PC-9 (cell line): ENCODE results near the gene SYCE3. TPM values are rescaled to one million over a fixed set of nuclear protein-coding genes. Genes with fewer than 3 reads are reported as not detected.
A peak's percentile ranks its signal among the peaks of the same experiment; 100 is the strongest.

Source experiments
- BruUV-seq: library from RNA; stranded (reverse); fragments of 400-500 nt; replicated peaks from 2 replicates; lab custom pipeline; 2021; lab: Mats Ljungman, UMichigan
- CTCF ChIA-PET: fragments of 300-600 bp; sonication (Branson Sonifier 250); formaldehyde crosslinking; loops from one replicate; lab custom pipeline; 2022; ENCODE audit warnings: antibody characterized with exemption; lab: Charles Lee
- POLR2A ChIA-PET: fragments of 300-600 bp; sonication (Branson Sonifier 250); formaldehyde crosslinking; loops from one replicate; lab custom pipeline; 2022; ENCODE audit warnings: antibody characterized with exemption; ENCODE audit not compliant: unreplicated experiment; lab: Charles Lee
- DNase-seq, 2 experiments: peaks; one replicate each; pipeline versions ENCODE4 v3.0.0 to v3.0.0-alpha.2; 2015 to 2022; ENCODE audit warnings: mixed read lengths in 1 of 2
- H2AFZ ChIP-seq: fragments of 200-600 bp; sonication (generic); 2 replicates; pipeline ENCODE4 v1.8.1; 2017; ENCODE audit warnings: antibody characterized with exemption
- H3F3A ChIP-seq: fragments of 200-600 bp; sonication (generic); 2 replicates; pipeline ENCODE4 v1.8.1; 2017; ENCODE audit warnings: antibody characterized with exemption, mild to moderate bottlenecking, low read depth; ENCODE audit not compliant: insufficient read depth
- H3K27ac ChIP-seq: fragments of 200-600 bp; sonication (generic); 2 replicates; pipeline ENCODE4 v1.6.1; 2016; ENCODE audit warnings: mixed run types
- H3K27me3 ChIP-seq: fragments of 200-600 bp; sonication (generic); 2 replicates; pipeline ENCODE4 v1.6.1; 2016; ENCODE audit warnings: low read depth, mixed run types; ENCODE audit not compliant: insufficient read depth
- H3K36me3 ChIP-seq: fragments of 200-600 bp; sonication (generic); 2 replicates; pipeline ENCODE4 v1.6.1; 2016; ENCODE audit warnings: low read depth, mixed run types
- H3K4me1 ChIP-seq: fragments of 200-600 bp; sonication (generic); replicated peaks from 2 replicates; pipeline ENCODE4 v1.6.1; 2016; ENCODE audit warnings: mixed run types; ENCODE audit not compliant: insufficient read depth
- H3K4me2 ChIP-seq: fragments of 200-600 bp; sonication (generic); 2 replicates; pipeline ENCODE4 v1.6.1; 2017; ENCODE audit warnings: mixed run types
- H3K4me3 ChIP-seq: fragments of 200-600 bp; sonication (generic); 2 replicates; pipeline ENCODE4 v1.6.1; 2016; ENCODE audit warnings: mixed run types
- H3K79me2 ChIP-seq: fragments of 200-600 bp; sonication (generic); 2 replicates; pipeline ENCODE4 v1.6.1; 2017; ENCODE audit warnings: low read depth, mixed run types
- H3K9me2 ChIP-seq: fragments of 200-600 bp; sonication (generic); 2 replicates; pipeline ENCODE4 v1.8.1; 2017; ENCODE audit warnings: mild to moderate bottlenecking; ENCODE audit not compliant: insufficient read depth
- H3K9me3 ChIP-seq: fragments of 200-600 bp; sonication (generic); 2 replicates; pipeline ENCODE4 v1.8.1; 2016; ENCODE audit warnings: low read depth; ENCODE audit not compliant: insufficient read depth
- H4K20me1 ChIP-seq: fragments of 200-600 bp; sonication (generic); 2 replicates; pipeline ENCODE4 v1.8.1; 2017; ENCODE audit not compliant: insufficient read depth
- CTCF ChIP-seq: fragments of 200-600 bp; sonication (generic); conservative IDR thresholded peaks from 2 replicates; pipeline ENCODE4 v1.6.1; 2017; ENCODE audit warnings: mixed run types, antibody characterized with exemption, mild to moderate bottlenecking, moderate library complexity
- EZH2 ChIP-seq: fragments of 200-600 bp; sonication (generic); IDR thresholded peaks from 2 replicates; pipeline ENCODE4 v1.8.0; 2017; ENCODE audit warnings: antibody characterized with exemption, low read depth
- intact Hi-C: fragments of 100-400 bp; cut with micrococcal nuclease; formaldehyde crosslinking; loops from one replicate; pipeline ENCODE4 v1.10.0; 2022; ENCODE audit not compliant: unreplicated experiment
- total RNA-seq: library from RNA; stranded (reverse); gene quantifications from 2 replicates; pipeline ENCODE4 v1.2.3, GENCODE V29; 2021

SYCE3 gene
- total RNA-seq, 1 experiment from 2014 or later = not detected

- Histone ChIP-seq H3K4me1 (peaks cover 79% of the 10 kb centered on the region), H2AFZ (no peak overlapping the region), H3K27ac (peak overlapping the region; percentile 99), H3F3A (peaks cover 78% of the 10 kb centered on the region), H3K4me2 (peak overlapping the region; percentile 84), H3K9me3 (no peaks in the 10 kb centered on the region), H4K20me1 (no peaks in the 10 kb centered on the region), H3K27me3 (no peaks in the 10 kb centered on the region), H3K79me2 (no peaks in the 10 kb centered on the region), H3K9me2 (no peaks in the 10 kb centered on the region), H3K36me3 (no peaks in the 10 kb centered on the region), H3K4me3 (no peak overlapping the region)
- ChIA-PET POLR2A (interaction anchor here (0.6 to 0.9 kb wide), 2 partner anchors 14 to 23 kb away, joined by 4 to 18 read pairs; no protein-coding TSS in a partner anchor), CTCF (interaction anchor here (0.9 kb wide), 1 partner anchor 23 kb away, joined by 3 read pairs; the partner anchor contains the start of gene SYCE3)
- TF ChIP-seq CTCF = no peak
- no peak for TF ChIP-seq EZH2
- no TSS peak for BruUV-seq
- no peak for DNase-seq
- intact Hi-C loops = no loop called here
Observed at GRCh38 chr22:50540381-50540780, 22.3 kb downstream of the SYCE3 start.

DNA sequence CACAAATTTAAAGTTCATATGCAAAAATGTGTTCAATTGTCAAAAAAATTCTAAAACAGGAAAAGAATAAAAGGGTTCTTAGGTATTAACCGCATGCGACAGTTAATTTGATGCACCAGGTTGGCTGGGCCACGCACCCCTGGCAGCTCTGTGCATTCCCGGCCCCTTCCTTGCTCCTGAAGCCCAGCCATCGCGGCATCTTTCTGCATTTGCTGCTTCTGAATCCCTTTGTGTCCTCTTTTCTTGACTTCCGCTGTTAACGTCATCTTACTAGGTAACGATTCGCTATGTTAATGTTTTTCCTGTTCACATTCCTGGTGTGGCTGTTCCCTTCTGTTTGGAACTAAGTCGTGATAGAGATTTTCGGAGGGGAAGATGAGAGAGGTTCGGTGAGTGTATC, 25.0 kb downstream of the SYCE3 start:
- BruUV-seq = no TSS peak
- TF ChIP-seq EZH2 (no peak), CTCF (no peak)
- Histone ChIP-seq H4K20me1 (no peaks in the 10 kb centered on the region), H3F3A (peaks cover 69% of the 10 kb centered on the region), H3K4me3 (no peak overlapping the region), H3K4me1 (peaks cover 67% of the 10 kb centered on the region), H3K9me3 (no peaks in the 10 kb centered on the region), H3K36me3 (no peaks in the 10 kb centered on the region), H3K9me2 (no peaks in the 10 kb centered on the region), H2AFZ (peak overlapping the region; percentile 46), H3K27me3 (no peaks in the 10 kb centered on the region), H3K27ac (peak overlapping the region; percentile 99), H3K79me2 (no peaks in the 10 kb centered on the region), H3K4me2 (peak overlapping the region; percentile 84)
- CTCF ChIA-PET = no interaction called here
- intact Hi-C loops = no loop called here
- POLR2A ChIA-PET = interaction anchor here (0.6 kb wide), 1 partner anchor 12 kb away, joined by 4 read pairs; the partner anchor contains the start of gene SCO2
- no peak for DNase-seq

- H3K9me2 ChIP-seq = no peaks in the 10 kb centered on the region
- H3K4me2 ChIP-seq = no peak overlapping the region
- POLR2A ChIA-PET = no interaction called here
- no peak overlapping the region for H3K27ac ChIP-seq
- no peak overlapping the region for H3K4me3 ChIP-seq
- H4K20me1 ChIP-seq = no peaks in the 10 kb centered on the region
- peaks cover 58% of the 10 kb centered on the region for H3K4me1 ChIP-seq
- no TSS peak for BruUV-seq
- H3F3A ChIP-seq = peaks cover 58% of the 10 kb centered on the region
- CTCF ChIA-PET = no interaction called here
- H3K79me2 ChIP-seq = no peaks in the 10 kb centered on the region
- TF ChIP-seq EZH2 = no peak
- TF ChIP-seq CTCF = no peak
- no peaks in the 10 kb centered on the region for H3K27me3 ChIP-seq
- H2AFZ ChIP-seq = no peak overlapping the region
- H3K36me3 ChIP-seq = no peaks in the 10 kb centered on the region
- no peaks in the 10 kb centered on the region for H3K9me3 ChIP-seq
- no peak for DNase-seq
- intact Hi-C loops = no loop called here
Observed at GRCh38 chr22:50536226-50536625, 26.5 kb downstream of the SYCE3 start.
